Endothelial cell of umbilical vein (primary cell): ENCODE measurements around the gene MAPK1IP1L. TPM values are rescaled to one million over a fixed set of nuclear protein-coding genes. Genes with fewer than 3 reads are reported as not detected.
"Not testable (repeated sequence)": the region's sequence is repeated elsewhere in the genome, so short reads cannot be mapped to it uniquely, and the experiment has no call there.

Experiments used
- BruUV-seq: library from RNA; stranded (reverse); fragments of 400-500 nt; replicated peaks from 2 replicates; lab custom pipeline; 2021; lab: Mats Ljungman, UMichigan
- CTCF ChIA-PET: fragments of 300-600, 350-600 bp; sonication (Branson Sonifier 250); formaldehyde crosslinking; loops from one replicate; lab custom pipeline; 2021; ENCODE audit warnings: antibody characterized with exemption, inconsistent platforms; lab: Charles Lee
- POLR2A ChIA-PET: fragments of 300-600, 350-600 bp; sonication (Branson Sonifier 250); formaldehyde crosslinking; loops from one replicate; lab custom pipeline; 2021; ENCODE audit warnings: antibody characterized with exemption, inconsistent platforms; lab: Charles Lee
- DNase-seq: peaks from one replicate; pipeline ENCODE4 v3.0.0-alpha.2; 2011; ENCODE audit warnings: low read depth, low spot score
- FAIRE-seq: peaks from 2 replicates; lab custom pipeline; 2011; peaks lifted over from hg19 to GRCh38; lab: Jason Lieb, UNC
- H2AFZ ChIP-seq: 2 replicates; pipeline ENCODE4 v1.6.0; 2012; ENCODE audit warnings: low read depth, low read length, control low read depth, inconsistent platforms
- H3K27ac ChIP-seq: 2 replicates; pipeline ENCODE4 v1.5.1; 2011; ENCODE audit warnings: low read depth, mild to moderate bottlenecking, control low read depth, low read length, moderate library complexity; ENCODE audit not compliant: insufficient read depth
- H3K27me3 ChIP-seq, 2 experiments: 2 replicates each; pipeline versions ENCODE4 v1.6.0 to v1.6.1; 2011; ENCODE audit warnings: low read length in 2 of 2, mixed read lengths in 1 of 2; ENCODE audit not compliant: control insufficient read depth in 2 of 2, insufficient read depth in 2 of 2
- H3K36me3 ChIP-seq, 2 experiments: 2 replicates in 1 of 2; 3 replicates in 1 of 2; pipeline ENCODE4 v1.5.1; 2011; ENCODE audit warnings: low read length in 2 of 2, mild to moderate bottlenecking in 1 of 2, moderate library complexity in 1 of 2; ENCODE audit not compliant: control insufficient read depth in 2 of 2, insufficient read depth in 2 of 2; ENCODE audit errors: extremely low read depth in 1 of 2
- H3K4me1 ChIP-seq: 3 replicates; pipeline ENCODE4 v1.5.1; 2011; ENCODE audit warnings: mild to moderate bottlenecking, low read length; ENCODE audit not compliant: control insufficient read depth, insufficient read depth; ENCODE audit errors: extremely low read depth
- H3K4me2 ChIP-seq: 2 replicates; pipeline ENCODE4 v1.6.1; 2011; ENCODE audit warnings: low read length, control low read depth, mixed read lengths; ENCODE audit not compliant: insufficient read depth
- H3K4me3 ChIP-seq, 3 experiments: fragments of 200-600 bp in 1 of 3; sonication (generic), shearing (Covaris generic) in 1 of 3; replicated peaks in 1 of 3; 2 replicates each; pipeline ENCODE4 v1.5.1; 2011 to 2016; ENCODE audit warnings: control low read depth in 3 of 3, low read length in 3 of 3, mild to moderate bottlenecking in 2 of 3, inconsistent platforms in 1 of 3, low read depth in 1 of 3, moderate library complexity in 1 of 3; ENCODE audit not compliant: insufficient read depth in 1 of 3
- H3K79me2 ChIP-seq: 2 replicates; pipeline ENCODE4 v1.6.0; 2012; ENCODE audit warnings: low read length, inconsistent platforms; ENCODE audit not compliant: control insufficient read depth, insufficient read depth
- H3K9ac ChIP-seq: replicated peaks from 2 replicates; pipeline ENCODE3; 2011; ENCODE audit warnings: low read length, control low read depth; ENCODE audit not compliant: insufficient read depth; ENCODE audit errors: extremely low read depth
- H3K9me1 ChIP-seq: replicated peaks from 3 replicates; pipeline ENCODE4 v1.6.0; 2011; ENCODE audit warnings: mild to moderate bottlenecking, low read length; ENCODE audit not compliant: control insufficient read depth, insufficient read depth; ENCODE audit errors: extremely low read depth
- H3K9me3 ChIP-seq: replicated peaks from 2 replicates; pipeline ENCODE4 v1.5.1; 2012; ENCODE audit warnings: low read length, inconsistent platforms; ENCODE audit not compliant: control insufficient read depth, insufficient read depth
- H4K20me1 ChIP-seq: replicated peaks from 2 replicates; pipeline ENCODE3; 2011; ENCODE audit warnings: mild to moderate bottlenecking, low read length; ENCODE audit not compliant: control insufficient read depth, insufficient read depth; ENCODE audit errors: extremely low read depth
- CTCF ChIP-seq, 2 donors: IDR thresholded peaks; 1 replicate in 1 of 2; 2 replicates in 1 of 2; pipeline ENCODE4 v1.5.1; 2011; ENCODE audit warnings: low read length in 2 of 2, mild to moderate bottlenecking in 2 of 2, moderate library complexity in 2 of 2, control low read depth in 1 of 2, inconsistent platforms in 1 of 2, low read depth in 1 of 2; ENCODE audit not compliant: insufficient read depth in 1 of 2; ENCODE audit errors: extremely low read depth in 1 of 2
- EZH2 ChIP-seq: IDR thresholded peaks from 2 replicates; pipeline ENCODE4 v1.6.1; 2012; ENCODE audit warnings: borderline replicate concordance, low read depth, mild to moderate bottlenecking, moderate library complexity, low read length, inconsistent platforms; ENCODE audit not compliant: severe bottlenecking
- FOS ChIP-seq: IDR thresholded peaks from 2 replicates; pipeline ENCODE4 v1.6.1; 2011; ENCODE audit warnings: mild to moderate bottlenecking, low read length, moderate library complexity, borderline replicate concordance; ENCODE audit not compliant: insufficient read depth
- GATA2 ChIP-seq: IDR thresholded peaks from 2 replicates; pipeline ENCODE4 v1.7.0; 2011; ENCODE audit warnings: low read depth, mild to moderate bottlenecking, moderate library complexity, mixed read lengths, low read length; ENCODE audit not compliant: insufficient read length, insufficient read depth
- JUN ChIP-seq: IDR thresholded peaks from 2 replicates; pipeline ENCODE4 v1.6.1; 2011; ENCODE audit warnings: borderline replicate concordance, low read depth; ENCODE audit not compliant: insufficient read length, insufficient read depth
- MAX ChIP-seq: IDR thresholded peaks from 2 replicates; pipeline ENCODE4 v1.6.1; 2011; ENCODE audit not compliant: insufficient read depth, insufficient read length
- MYC ChIP-seq: IDR thresholded peaks from one replicate; pipeline ENCODE4 v1.6.1; 2011; ENCODE audit warnings: mild to moderate bottlenecking, low read depth, low read length
- POLR2A ChIP-seq: IDR thresholded peaks from 2 replicates; pipeline ENCODE4 v1.6.1; 2012; ENCODE audit warnings: low read depth, mild to moderate bottlenecking, control low read depth, low read length
- POLR2AphosphoS5 ChIP-seq: IDR thresholded peaks from 2 replicates; pipeline ENCODE4 v1.6.1; 2012; ENCODE audit warnings: low read depth, mild to moderate bottlenecking, control low read depth, low read length, moderate library complexity; ENCODE audit not compliant: insufficient read depth
- dilution Hi-C: fragments of 300-500 bp; cut with MboI; formaldehyde crosslinking; loops from one replicate; pipeline ENCODE4 v1.15.0; 2019; ENCODE audit warnings: low sequenced_read_pairs; ENCODE audit not compliant: extremely low pct_ligation_motif_present
- intact Hi-C: fragments of 100-400 bp; cut with micrococcal nuclease; formaldehyde crosslinking; loops from one replicate; pipeline ENCODE4 v1.10.0; 2022
- polyA plus RNA-seq, 4 experiments: library from polyadenylated mRNA; depleted of rRNA in 3 of 4; stranded (reverse) in 3 of 4; unstranded in 1 of 4; fragments of >200 nt; gene quantifications; 2 replicates each; pipeline versions ENCODE4 v1.2.1 to v1.2.3, GENCODE V29; 2011 to 2012; ENCODE audit warnings: missing spikeins in 1 of 4
- total RNA-seq: library from RNA; stranded (reverse); gene quantifications from 2 replicates; pipeline ENCODE4 v1.2.3, GENCODE V29; 2021

MAPK1IP1L gene
- total and polyA plus RNA-seq, 2 donors (not counting 3 experiments of a cell fraction or from before 2014, with no cell fraction given): 129 to 208 TPM

- no peaks in the 10 kb centered on the region for H3K9me3 ChIP-seq
- no peak overlapping the region for H3K27ac ChIP-seq
- intact Hi-C loops: no loop called here
- peaks cover 1% of the 10 kb centered on the region for H3K4me1 ChIP-seq
- H3K27me3 ChIP-seq: no peaks in the 10 kb centered on the region
- ChIA-PET CTCF (interaction anchor here (1.0 to 1.9 kb wide), 4 partner anchors 9 to 84 kb away, joined by 3 to 5 read pairs (median 4); partner anchors contain the start of gene MAPK1IP1L), POLR2A (interaction anchor here (0.6 kb wide), 1 partner anchor 17 kb away, joined by 3 read pairs; no protein-coding TSS in a partner anchor)
- no peak for TF ChIP-seq MYC
- TF ChIP-seq GATA2: no peak
- no peak for TF ChIP-seq FOS
- no peak for TF ChIP-seq EZH2
- no peak for TF ChIP-seq MAX
- no peak for TF ChIP-seq JUN
- no peak for TF ChIP-seq POLR2A
- no peak for TF ChIP-seq CTCF (IDR thresholded peaks at IDR 0.05; ENCODE audit: extremely low read depth in 1 of 2, insufficient read depth in 1 of 2, low read depth in 1 of 2, low read length in 2 of 2)
- no peak for TF ChIP-seq POLR2AphosphoS5
- DNase-seq (no peak), FAIRE-seq (no peak)
- no peak overlapping the region for H3K4me3 ChIP-seq
- no peaks in the 10 kb centered on the region for H3K9me1 ChIP-seq
- no TSS peak for BruUV-seq
- no peak overlapping the region for H3K4me2 ChIP-seq
- no peak overlapping the region for H2AFZ ChIP-seq
- no peaks in the 10 kb centered on the region for H3K36me3 ChIP-seq
- dilution Hi-C loops: no loop called here
- H3K9ac ChIP-seq: no peak overlapping the region
- H4K20me1 ChIP-seq: no peaks in the 10 kb centered on the region
- H3K79me2 ChIP-seq: no peaks in the 10 kb centered on the region
Measured at GRCh38 chr14:55077170-55078151, 26.0 kb downstream of the MAPK1IP1L start.

GRCh38 chr14:55079961-55080360 is 28.5 kb downstream of the MAPK1IP1L start:
- H4K20me1 ChIP-seq, H3K79me2 ChIP-seq, H3K4me1 ChIP-seq, H3K4me2 ChIP-seq, H3K4me3 ChIP-seq, H3K27me3 ChIP-seq, intact Hi-C loops, H3K9me1 ChIP-seq, H3K27ac ChIP-seq, dilution Hi-C loops, H3K9ac ChIP-seq, H3K36me3 ChIP-seq, H2AFZ ChIP-seq, H3K9me3 ChIP-seq, DNase-seq, BruUV-seq, FAIRE-seq: not testable (repeated sequence)
- CTCF ChIA-PET: interaction anchor here (1.1 kb wide), 1 partner anchor 81 kb away, joined by 3 read pairs; no protein-coding TSS in a partner anchor
- POLR2A ChIA-PET: interaction anchor here (1.1 kb wide), 1 partner anchor 8 kb away, joined by 5 read pairs; no protein-coding TSS in a partner anchor
